GM12801 (cell line): ENCODE measurements around the gene RGS7BP.

ENCODE experiments used
- TF ChIP-seq, protein P1 (sequence below): IDR thresholded peaks from one replicate; pipeline ENCODE4 v1.5.1; 2011; ENCODE audit warnings: control low read depth; ENCODE audit not compliant: insufficient read length; ENCODE audit errors: extremely low read depth

The RGS7BP gene

DNA sequence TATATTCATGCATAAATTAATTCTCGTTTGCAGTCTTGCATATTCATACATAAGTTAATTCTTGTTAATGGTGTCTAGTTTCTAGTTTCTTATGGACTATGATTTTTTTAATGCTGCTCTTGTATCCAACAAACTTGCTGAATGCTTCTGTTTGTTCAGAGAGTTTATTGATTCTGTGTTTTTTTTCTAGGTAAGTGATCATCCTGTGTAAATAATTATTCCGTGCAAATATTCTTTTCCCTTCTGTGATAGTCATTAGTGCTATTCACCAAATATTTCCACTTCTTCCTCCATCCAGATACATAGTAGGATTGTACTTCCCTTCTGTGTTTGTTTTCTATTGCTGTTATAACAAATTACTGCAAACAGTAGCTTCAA lies 148.7 kb downstream of the RGS7BP start:
- TF ChIP-seq, protein P1, sequence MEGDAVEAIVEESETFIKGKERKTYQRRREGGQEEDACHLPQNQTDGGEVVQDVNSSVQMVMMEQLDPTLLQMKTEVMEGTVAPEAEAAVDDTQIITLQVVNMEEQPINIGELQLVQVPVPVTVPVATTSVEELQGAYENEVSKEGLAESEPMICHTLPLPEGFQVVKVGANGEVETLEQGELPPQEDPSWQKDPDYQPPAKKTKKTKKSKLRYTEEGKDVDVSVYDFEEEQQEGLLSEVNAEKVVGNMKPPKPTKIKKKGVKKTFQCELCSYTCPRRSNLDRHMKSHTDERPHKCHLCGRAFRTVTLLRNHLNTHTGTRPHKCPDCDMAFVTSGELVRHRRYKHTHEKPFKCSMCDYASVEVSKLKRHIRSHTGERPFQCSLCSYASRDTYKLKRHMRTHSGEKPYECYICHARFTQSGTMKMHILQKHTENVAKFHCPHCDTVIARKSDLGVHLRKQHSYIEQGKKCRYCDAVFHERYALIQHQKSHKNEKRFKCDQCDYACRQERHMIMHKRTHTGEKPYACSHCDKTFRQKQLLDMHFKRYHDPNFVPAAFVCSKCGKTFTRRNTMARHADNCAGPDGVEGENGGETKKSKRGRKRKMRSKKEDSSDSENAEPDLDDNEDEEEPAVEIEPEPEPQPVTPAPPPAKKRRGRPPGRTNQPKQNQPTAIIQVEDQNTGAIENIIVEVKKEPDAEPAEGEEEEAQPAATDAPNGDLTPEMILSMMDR: no peak

DNA sequence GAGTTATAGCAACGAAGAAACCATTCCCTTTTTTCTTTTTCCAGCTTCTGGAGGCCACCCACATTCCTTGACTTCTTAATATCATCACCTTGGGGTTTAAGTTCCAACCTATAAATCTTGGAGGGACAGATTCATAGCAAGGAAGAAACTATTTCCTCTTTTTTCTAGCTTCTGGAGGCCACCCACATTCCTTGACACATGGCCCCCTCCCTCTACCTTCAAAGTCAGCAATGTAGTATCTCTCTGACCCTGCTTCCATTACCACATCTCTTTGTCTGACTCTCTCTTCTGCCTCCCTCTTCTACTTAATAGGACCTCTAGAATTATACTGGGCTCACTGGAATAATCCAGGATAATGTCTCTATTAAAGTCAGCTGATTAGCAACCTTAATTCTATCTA lies 149.8 kb downstream of the RGS7BP start:
- TF ChIP-seq, protein P1: no peak

DNA sequence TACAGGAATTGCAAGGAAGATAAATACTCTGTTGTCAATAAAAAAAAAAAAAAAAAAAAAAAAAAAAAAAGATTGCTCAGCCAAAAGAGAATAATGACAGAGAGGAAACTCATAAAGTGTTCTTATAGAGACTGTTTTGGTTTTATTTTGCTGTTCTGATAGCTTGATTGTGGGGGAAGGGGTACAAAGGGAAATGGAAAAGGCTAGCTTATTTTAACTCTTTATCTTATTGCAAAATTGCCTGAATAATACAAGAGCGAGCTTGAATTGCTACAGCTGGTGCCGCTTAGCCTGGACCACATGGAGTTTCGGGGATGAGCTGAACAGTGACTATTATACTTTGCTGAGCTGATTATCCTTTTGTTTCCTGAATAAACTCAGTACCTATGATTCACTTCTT lies 153.5 kb downstream of the RGS7BP start:
- TF ChIP-seq, protein P1: no peak
